ENCODE data around the gene WDR87.
"Not testable (repeated sequence)": the region's sequence is repeated elsewhere in the genome, so short reads cannot be mapped to it uniquely, and the experiment has no call there.

GRCh38 chr19:37865930-37866329 lies 40.5 kb downstream of the WDR87 start:
- TF ChIP-seq CTCF (IDR thresholded peaks at IDR 0.05; ENCODE audit: borderline replicate concordance, extremely low read depth, low read length, poor library complexity, severe bottlenecking); EZH2 (IDR thresholded peaks at IDR 0.05; ENCODE audit: borderline replicate concordance, low read depth, low read length, severe bottlenecking): not testable (repeated sequence)
